HG03175 (cell line): ENCODE results near the gene PLCL2.

Experiments used
- ATAC-seq: cut with Tn5 transposase; IDR thresholded peaks from one replicate; pipeline ENCODE4 v1.9.1; 2021; ENCODE audit warnings: mild to moderate bottlenecking, moderate library complexity; ENCODE audit not compliant: unreplicated experiment

PLCL2 gene

DNA sequence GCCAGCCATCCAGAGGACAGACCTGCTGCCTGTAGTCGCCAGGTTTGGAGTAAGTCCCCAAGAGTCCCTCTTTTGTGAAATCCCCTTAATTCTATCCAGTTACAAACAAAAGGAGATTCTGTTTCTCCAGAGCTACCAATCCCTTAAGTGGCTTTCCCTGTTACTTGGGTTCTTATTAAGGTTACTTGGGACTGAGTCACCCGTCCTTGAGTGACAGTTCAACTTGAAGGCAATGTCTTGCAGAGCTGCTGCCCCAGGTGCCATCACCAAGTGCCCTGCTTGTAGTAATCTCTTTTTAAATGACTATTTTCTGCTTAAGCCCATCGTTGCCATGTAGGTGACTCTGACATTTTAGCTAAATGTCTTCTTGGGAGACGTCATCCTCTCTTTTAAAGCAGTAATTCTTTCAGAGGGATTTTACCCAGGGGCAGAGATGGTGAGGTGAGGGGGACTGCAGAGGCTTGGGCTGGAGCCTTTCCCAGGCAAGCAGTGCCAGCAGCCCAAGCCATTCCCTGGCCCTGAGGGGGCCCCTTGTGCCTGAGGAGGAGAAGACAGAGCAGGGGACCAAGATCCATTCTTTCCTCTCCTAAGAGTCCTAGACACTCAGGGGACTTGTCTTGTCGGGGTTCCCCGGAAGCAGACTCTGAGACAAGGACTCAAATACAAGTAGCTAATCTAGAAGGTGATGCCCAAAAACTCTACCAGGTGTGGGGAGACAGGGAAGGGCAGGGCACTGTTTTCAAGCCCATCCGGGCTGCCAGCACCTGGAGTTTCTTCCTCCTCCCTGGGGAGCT, 253.7 kb downstream of the PLCL2 start:
- no peak for ATAC-seq
